Glutamatergic neuron (in vitro differentiated cells): ENCODE measurements around the gene CAMTA2. TPM values are rescaled to one million over a fixed set of nuclear protein-coding genes. Genes with fewer than 3 reads are reported as not detected.
A peak's percentile ranks its signal among the peaks of the same experiment; 100 is the strongest.

Experiments used
- DNase-seq: peaks from one replicate; pipeline ENCODE4 v3.0.0; 2022
- H3K27ac Mint-ChIP-seq: one replicate; pipeline ENCODE4 v1.8.0; 2020; ENCODE audit warnings: mild to moderate bottlenecking, mixed read lengths, inconsistent platforms; ENCODE audit not compliant: unreplicated experiment
- H3K27me3 Mint-ChIP-seq: one replicate; pipeline ENCODE4 v1.8.0; 2020; ENCODE audit warnings: mild to moderate bottlenecking, moderate library complexity, mixed read lengths, inconsistent platforms; ENCODE audit not compliant: unreplicated experiment
- H3K36me3 Mint-ChIP-seq: one replicate; pipeline ENCODE4 v1.8.0; 2020; ENCODE audit warnings: mild to moderate bottlenecking, mixed read lengths, inconsistent platforms; ENCODE audit not compliant: unreplicated experiment
- H3K4me1 Mint-ChIP-seq: one replicate; pipeline ENCODE4 v1.8.0; 2020; ENCODE audit warnings: mild to moderate bottlenecking, low read depth, mixed read lengths, inconsistent platforms; ENCODE audit not compliant: unreplicated experiment
- H3K4me3 Mint-ChIP-seq: one replicate; pipeline ENCODE4 v1.8.0; 2020; ENCODE audit warnings: mild to moderate bottlenecking, mixed read lengths, inconsistent platforms; ENCODE audit not compliant: unreplicated experiment
- H3K9me3 Mint-ChIP-seq: one replicate; pipeline ENCODE4 v1.8.0; 2020; ENCODE audit warnings: mild to moderate bottlenecking, moderate library complexity, mixed read lengths, inconsistent platforms; ENCODE audit not compliant: unreplicated experiment
- CTCF ChIP-seq: fragments of 200-600 bp; sonication (generic); IDR thresholded peaks from one replicate; pipeline ENCODE4 v1.5.0; 2021; ENCODE audit not compliant: partially characterized antibody, unreplicated experiment
- total RNA-seq: library from RNA; stranded (reverse); fragmentation: NEBNext Ultra II Directional; extraction: Animal tissue kit (Norgen Biotek cat#: 25700); gene quantifications from one replicate; pipeline ENCODE4 v1.2.1, GENCODE V29; 2021; ENCODE audit not compliant: unreplicated experiment

Gene CAMTA2
- total RNA-seq, 1 donor from 2014 or later: 61.4 TPM

DNA sequence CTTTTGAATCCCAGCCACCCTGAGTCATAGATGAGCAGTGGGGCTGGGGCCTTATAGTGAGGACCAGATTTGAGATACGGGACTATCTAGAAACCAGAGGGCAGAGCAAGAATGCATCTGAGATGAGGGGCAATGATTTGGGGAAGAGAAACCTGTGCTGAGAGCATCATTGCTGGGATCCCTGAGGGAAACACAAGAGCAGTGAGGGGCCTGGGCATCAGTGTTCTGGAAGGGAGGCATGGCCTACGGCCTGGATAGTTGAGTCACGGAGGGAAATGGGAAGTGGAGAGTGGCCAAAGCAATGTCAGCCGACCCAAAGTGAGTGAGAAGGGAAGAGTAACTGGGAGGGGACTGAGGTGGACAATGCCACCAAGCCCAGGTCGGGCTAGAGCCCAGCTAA, 5.2 kb downstream of the CAMTA2 start:
- Mint-ChIP-seq H3K27me3 (peaks cover 13% of the 10 kb centered on the region), H3K36me3 (peaks cover 6% of the 10 kb centered on the region), H3K4me1 (peaks cover 9% of the 10 kb centered on the region), H3K9me3 (peaks cover 8% of the 10 kb centered on the region), H3K27ac (no peak overlapping the region), H3K4me3 (no peak overlapping the region)
- no peak for TF ChIP-seq CTCF
- no peak for DNase-seq

DNA sequence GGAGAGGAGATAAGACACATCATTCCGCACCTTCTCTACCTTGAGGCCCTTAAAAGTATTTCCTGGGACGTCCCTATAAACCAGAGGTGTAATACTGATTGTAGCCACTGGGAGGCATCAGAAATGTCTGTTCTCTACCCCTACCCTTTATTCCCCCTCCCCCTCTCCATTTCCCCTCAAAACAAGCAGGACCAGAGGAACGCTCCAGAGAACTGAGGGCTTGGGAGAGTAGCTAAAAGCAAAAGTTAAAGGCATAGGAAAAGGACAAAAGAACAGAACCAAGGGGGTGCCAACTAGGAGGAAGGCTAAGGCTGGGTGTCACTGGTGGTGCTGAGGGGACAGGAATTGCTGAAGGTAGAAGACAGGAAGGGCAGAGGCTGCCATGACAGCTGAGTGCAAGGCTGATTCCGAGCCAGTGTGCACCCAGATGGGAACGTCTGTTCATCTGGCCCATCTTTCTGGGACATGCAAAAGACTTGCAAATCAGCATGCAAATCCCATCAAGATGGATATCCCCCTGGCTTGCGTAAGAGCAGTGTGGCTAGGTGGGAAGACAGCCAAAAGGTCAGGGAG, 6.7 kb downstream of the CAMTA2 start:
- H3K4me1 Mint-ChIP-seq: peaks cover 9% of the 10 kb centered on the region
- H3K4me3 Mint-ChIP-seq: peak overlapping the region; percentile 56
- peaks cover 16% of the 10 kb centered on the region for H3K27me3 Mint-ChIP-seq
- TF ChIP-seq CTCF: peak; percentile 87
- no peak for DNase-seq
- peak overlapping the region; percentile 85 for H3K27ac Mint-ChIP-seq
- peaks cover 6% of the 10 kb centered on the region for H3K36me3 Mint-ChIP-seq
- peaks cover 3% of the 10 kb centered on the region for H3K9me3 Mint-ChIP-seq

- Mint-ChIP-seq H3K4me3 (no peak overlapping the region), H3K4me1 (peaks cover 10% of the 10 kb centered on the region), H3K9me3 (peaks cover 4% of the 10 kb centered on the region), H3K27ac (no peak overlapping the region), H3K36me3 (peaks cover 11% of the 10 kb centered on the region), H3K27me3 (peaks cover 21% of the 10 kb centered on the region)
- no peak for DNase-seq
- no peak for TF ChIP-seq CTCF
Measured at GRCh38 chr17:4978726-4979125, 8.7 kb downstream of the CAMTA2 start.

- H3K4me3 Mint-ChIP-seq: no peak overlapping the region
- peaks cover 7% of the 10 kb centered on the region for H3K9me3 Mint-ChIP-seq
- peaks cover 24% of the 10 kb centered on the region for H3K27me3 Mint-ChIP-seq
- TF ChIP-seq CTCF: no peak
- peaks cover 9% of the 10 kb centered on the region for H3K4me1 Mint-ChIP-seq
- peaks cover 5% of the 10 kb centered on the region for H3K36me3 Mint-ChIP-seq
- DNase-seq: no peak
- no peak overlapping the region for H3K27ac Mint-ChIP-seq
Measured at GRCh38 chr17:4974115-4974670, 13.3 kb downstream of the CAMTA2 start.

DNA sequence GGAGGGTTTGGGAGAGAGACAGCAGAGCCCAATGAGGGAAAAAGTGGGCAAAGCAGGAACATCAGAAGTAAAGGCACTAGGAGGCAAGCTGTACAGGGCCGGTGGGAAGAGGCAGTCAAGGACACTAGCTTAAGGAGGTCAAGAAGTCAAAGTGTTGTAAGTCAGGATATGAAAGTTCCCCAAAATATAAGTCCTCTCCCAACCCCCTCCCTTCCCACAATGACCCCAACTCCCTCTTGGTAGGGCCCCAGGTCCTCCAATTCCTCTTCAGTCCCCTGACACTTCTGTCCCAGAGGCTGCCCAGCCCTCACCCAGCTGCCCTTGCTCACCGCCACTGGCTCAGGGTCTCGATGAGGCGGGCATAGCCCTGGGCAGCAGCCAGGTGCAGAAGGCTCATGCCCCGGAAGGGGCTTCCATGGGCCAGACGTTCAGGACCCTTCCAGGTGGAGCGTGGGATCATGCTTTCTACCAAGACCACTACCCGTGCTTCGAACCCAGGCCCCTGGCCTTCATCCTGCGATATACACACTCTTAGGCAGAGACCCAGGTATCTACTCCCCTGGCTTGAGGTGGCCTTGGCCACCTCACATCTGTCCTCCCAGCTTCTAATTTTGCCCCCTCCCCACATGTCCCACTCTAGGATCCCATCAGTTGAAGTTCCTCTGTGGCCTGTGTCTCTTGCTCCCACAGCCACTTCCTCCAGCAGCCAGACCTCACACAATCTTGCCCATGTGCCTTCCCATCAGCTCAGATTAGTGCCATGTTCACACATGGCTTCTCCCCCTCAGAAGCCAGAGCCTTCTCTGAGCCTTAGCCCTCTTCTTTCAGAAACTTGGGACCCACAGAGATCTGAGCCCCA, 14.0 kb downstream of the CAMTA2 start:
- no peak for DNase-seq
- Mint-ChIP-seq H3K36me3 (peaks cover 5% of the 10 kb centered on the region), H3K9me3 (peaks cover 7% of the 10 kb centered on the region), H3K4me1 (peaks cover 14% of the 10 kb centered on the region), H3K27me3 (peaks cover 29% of the 10 kb centered on the region), H3K4me3 (no peak overlapping the region), H3K27ac (peak overlapping the region; percentile 38)
- no peak for TF ChIP-seq CTCF
